ENCODE results near the gene UBE2D2. TPM values are rescaled to one million over a fixed set of nuclear protein-coding genes. Genes with fewer than 3 reads are reported as not detected.

Gene UBE2D2
- total RNA-seq, 4 donors from 2014 or later = 98.5 to 199 (median 131) TPM

- in situ Hi-C loops (cut with MboI; ENCODE audit: low sequenced_read_pairs in 4 of 4) = no loop called here
- Histone ChIP-seq H3K27me3 (no peaks in the 10 kb centered on the region), H3K36me3 (peaks cover 0 to 12% of the 10 kb centered on the region in 2 donors), H3K27ac (peak overlapping the region; percentile 97 to 99 (median 98)), H3K4me3 (peak overlapping the region in 2 of 4 donors; percentile 14 to 44), H3K4me1 (peaks cover 69 to 79% of the 10 kb centered on the region in 2 donors), H3K9me3 (no peaks in the 10 kb centered on the region)
- intact Hi-C loops (cut with DNase I; ENCODE audit: low total_unique reads) = no loop called here
- DNase-seq = peak in 1 of 2 donors; percentile 64
- ATAC-seq = peak; percentile 49 to 62
- no peak for TF ChIP-seq POLR2A (IDR thresholded peaks at IDR 0.05)
- TF ChIP-seq CTCF (IDR thresholded peaks at IDR 0.05 in 4 of 5, conservative IDR thresholded peaks at IDR 0.05 in 1 of 5) = no peak
Measured at GRCh38 chr5:139676951-139677735, 116.0 kb downstream of the UBE2D2 start.

Other genes starting within 250 kb of the UBE2D2 start
- gene PAIP2, start 219.5 kb upstream of the UBE2D2 start, total RNA-seq = 100 to 1,000 TPM; 111 to 148 (median 126) TPM
- gene SLC23A1, start 178.0 kb upstream of the UBE2D2 start, total RNA-seq = not detected
- under 1 TPM in 1 of 4 donors, not detected in 3; 0.46 TPM for gene MZB1, start 171.4 kb upstream of the UBE2D2 start, total RNA-seq
- 10 to 100 TPM; 26.8 to 81.4 (median 52.9) TPM for gene PROB1, start 166.2 kb upstream of the UBE2D2 start, total RNA-seq
- gene SPATA24, start 157.2 kb upstream of the UBE2D2 start, total RNA-seq = 10 to 100 TPM in 3 of 4 donors, 1 to 10 TPM in 1; 6.8 to 24.1 (median 12.5) TPM
- gene DNAJC18, start 121.8 kb upstream of the UBE2D2 start, total RNA-seq = 10 to 100 TPM in 3 of 4 donors, 1 to 10 TPM in 1; 5.1 to 21.7 (median 13.3) TPM
- gene ECSCR, start 98.6 kb upstream of the UBE2D2 start, total RNA-seq = 1 to 10 TPM; 5.4 to 8.9 (median 6.9) TPM
- gene SMIM33, start 90.3 kb upstream of the UBE2D2 start, total RNA-seq = not detected
- gene STING1, start 78.6 kb upstream of the UBE2D2 start, total RNA-seq = 10 to 100 TPM; 10.1 to 12.5 (median 10.9) TPM
- 10 to 100 TPM; 38.5 to 83.8 (median 60.9) TPM for gene CXXC5, start 87.0 kb downstream of the UBE2D2 start, total RNA-seq
- gene PSD2, start 234.5 kb downstream of the UBE2D2 start, total RNA-seq = under 1 TPM in 1 of 4 donors, not detected in 3; 0.10 TPM

Data from gastrocnemius medialis (tissue), 4 donors.